Pancreas (tissue), 10 donors: Measurements from ENCODE around the gene CLDN2. TPM values are rescaled to one million over a fixed set of nuclear protein-coding genes. Genes with fewer than 3 reads are reported as not detected.
A peak's percentile ranks its signal among the peaks of the same experiment; 100 is the strongest.

Source experiments
- ATAC-seq, 4 donors: fragments of 200-7000 bp; cut with Tn5 transposase; one replicate each; pipeline versions ENCODE4 v1.8.0 to v1.9.1; 2020; ENCODE audit warnings: mild to moderate bottlenecking in 4 of 4, moderate library complexity in 4 of 4
- DNase-seq, 6 donors: peaks; one replicate each; pipeline ENCODE4 v3.0.0-alpha.2; 2020
- FAIRE-seq: peaks from 2 replicates; lab custom pipeline; 2012; peaks lifted over from hg19 to GRCh38; lab: Jason Lieb, UNC
- H3K27ac ChIP-seq, 4 donors: fragments of 200-600 bp; sonication (generic); 1 replicate in 3 of 4; 2 replicates in 1 of 4; pipeline versions ENCODE4 v1.5.0 to v1.8.0; 2020
- H3K27me3 ChIP-seq, 4 donors: fragments of 200-600 bp; one replicate each; pipeline ENCODE4 v1.8.0; 2021
- H3K36me3 ChIP-seq, 3 donors: fragments of 200-600 bp; sonication (generic) in 1 of 3; one replicate each; pipeline versions ENCODE4 v1.5.0 to v1.8.0; 2020 to 2021
- H3K4me1 ChIP-seq, 3 donors: fragments of 200-600 bp; one replicate each; pipeline ENCODE4 v1.8.0; 2021
- H3K4me3 ChIP-seq, 4 donors: fragments of 200-600 bp; sonication (generic) in 2 of 4; one replicate each; pipeline versions ENCODE4 v1.5.0 to v1.8.0; 2020 to 2021
- H3K9me3 ChIP-seq, 4 donors: fragments of 200-600 bp; one replicate each; pipeline ENCODE4 v1.8.0; 2021
- WGBS, 2 donors: extraction: QIAGEN DNeasy Blood & Tissue Kit; methylation state at CpG; one replicate each; pipeline ENCODE4 v1.1.7; 2013; 5-methylcytosine and 5-hydroxymethylcytosine counted together
- intact Hi-C, 3 donors: fragments of 100-400 bp; cut with DNase I; formaldehyde crosslinking; loops; one replicate each; pipeline versions ENCODE4 v1.11.1 to v1.14.2; 2022
- polyA plus RNA-seq, 2 donors: library from polyadenylated mRNA; stranded (reverse); fragments of 200-250 nt; gene quantifications; one replicate each; pipeline ENCODE4 v1.2.3, GENCODE V29; 2013
- total RNA-seq, 6 donors: library from RNA; stranded (reverse); fragmentation: NEBNext Ultra II Directional in 4 of 6; extraction: Animal tissue kit (Norgen Biotek cat#: 25700) in 4 of 6; gene quantifications; one replicate each; pipeline versions ENCODE4 v1.2.1 to v1.2.4, GENCODE V29; 2021 to 2023
- TF ChIP-seq, protein P1 (sequence below), 4 donors: fragments of 200-600 bp; sonication (generic) in 3 of 4; IDR thresholded peaks; one replicate each; pipeline versions ENCODE4 v1.5.0 to v1.8.0; 2021; ENCODE audit warnings: antibody characterized with exemption in 4 of 4
- donor health status: healthy with polysubstance abuse.
- donor health status: DM: no; HTN: no; CAD: no; lungs with moderate emphysema.
- donor health status: DM: no; HTN: no; CAD: no.
- donor health status: control.
- donor health status: control.
- donor health status: Bipolar disorder and iron deficiency.
- donor health status: DM: yes; HTN: yes; CAD: no.
- donor health status: DM: no; HTN: no; CAD: no.
- donor health status: DM: no; HTN: no; CAD: no.
- donor health status: DM: yes; HTN: yes; CAD: no.

CLDN2 gene
- total and polyA plus RNA-seq, 8 donors: 1.4 to 29.3 (median 3.9) TPM

DNA sequence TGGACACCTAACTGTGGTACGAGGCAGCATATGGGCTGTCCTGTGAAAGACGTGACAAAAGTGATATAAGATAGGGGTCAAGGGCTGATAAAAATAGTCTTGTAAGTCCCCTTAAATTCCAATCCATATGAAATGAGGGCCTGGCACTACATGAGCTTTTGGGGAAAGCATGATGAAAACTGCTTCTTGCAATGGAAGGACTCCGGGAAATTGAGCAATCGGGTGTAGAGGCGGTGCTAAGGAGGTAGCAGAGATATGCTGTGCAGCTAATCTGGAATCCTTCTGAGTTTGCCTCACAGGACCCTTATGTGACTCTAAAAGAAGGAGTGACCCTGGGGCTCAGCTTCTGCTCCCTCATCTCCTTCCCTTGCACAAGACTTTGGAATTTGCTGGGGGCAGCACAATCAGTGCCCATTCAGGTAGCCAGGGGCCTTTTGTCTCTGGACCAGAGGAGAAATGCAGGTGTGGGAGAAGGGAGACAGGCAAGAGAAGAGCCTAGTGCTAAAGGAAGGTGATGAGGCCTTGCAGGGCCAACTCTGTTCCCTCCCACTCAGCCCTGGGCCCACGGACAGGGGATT is 12.8 kb downstream of the CLDN2 start:
- H3K4me1 ChIP-seq: peaks cover 0 to 18% (median 0%) of the 10 kb centered on the region in 3 donors
- WGBS, 2 donors: 52 to 54% methylated on average over 6 of the region's 6 CpGs
- DNase-seq (no peak), ATAC-seq (peak in 3 of 4 donors; percentile 42 to 52 (median 43)), FAIRE-seq (no peak)
- intact Hi-C loops: no loop called here
- H3K36me3 ChIP-seq: no peaks in the 10 kb centered on the region
- H3K27ac ChIP-seq: peak overlapping the region in 1 of 4 donors; percentile 57
- no peaks in the 10 kb centered on the region for H3K27me3 ChIP-seq
- no peaks in the 10 kb centered on the region for H3K9me3 ChIP-seq
- TF ChIP-seq, protein P1, sequence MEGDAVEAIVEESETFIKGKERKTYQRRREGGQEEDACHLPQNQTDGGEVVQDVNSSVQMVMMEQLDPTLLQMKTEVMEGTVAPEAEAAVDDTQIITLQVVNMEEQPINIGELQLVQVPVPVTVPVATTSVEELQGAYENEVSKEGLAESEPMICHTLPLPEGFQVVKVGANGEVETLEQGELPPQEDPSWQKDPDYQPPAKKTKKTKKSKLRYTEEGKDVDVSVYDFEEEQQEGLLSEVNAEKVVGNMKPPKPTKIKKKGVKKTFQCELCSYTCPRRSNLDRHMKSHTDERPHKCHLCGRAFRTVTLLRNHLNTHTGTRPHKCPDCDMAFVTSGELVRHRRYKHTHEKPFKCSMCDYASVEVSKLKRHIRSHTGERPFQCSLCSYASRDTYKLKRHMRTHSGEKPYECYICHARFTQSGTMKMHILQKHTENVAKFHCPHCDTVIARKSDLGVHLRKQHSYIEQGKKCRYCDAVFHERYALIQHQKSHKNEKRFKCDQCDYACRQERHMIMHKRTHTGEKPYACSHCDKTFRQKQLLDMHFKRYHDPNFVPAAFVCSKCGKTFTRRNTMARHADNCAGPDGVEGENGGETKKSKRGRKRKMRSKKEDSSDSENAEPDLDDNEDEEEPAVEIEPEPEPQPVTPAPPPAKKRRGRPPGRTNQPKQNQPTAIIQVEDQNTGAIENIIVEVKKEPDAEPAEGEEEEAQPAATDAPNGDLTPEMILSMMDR (IDR thresholded peaks at IDR 0.05): no peak
- no peak overlapping the region for H3K4me3 ChIP-seq

DNA sequence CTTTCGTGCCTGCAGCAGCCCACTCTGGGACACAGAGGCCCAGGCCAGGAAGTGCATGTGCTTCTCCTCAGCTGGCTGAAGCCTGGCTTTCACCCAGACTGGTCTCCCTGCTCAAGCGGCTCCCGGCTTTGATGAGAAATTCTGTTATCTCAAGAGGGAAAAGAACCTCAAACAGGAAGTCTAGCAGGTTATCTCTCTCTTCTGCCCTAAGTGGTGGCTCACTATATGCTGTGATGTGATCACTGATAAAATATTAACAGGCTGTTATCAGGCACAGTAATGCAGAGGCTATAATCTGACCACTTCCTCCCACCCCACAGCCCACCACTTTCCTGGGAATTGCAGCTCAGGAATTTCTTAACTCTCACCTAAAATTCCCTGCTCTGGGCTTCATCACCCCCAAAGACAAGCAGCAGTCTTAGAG is 13.3 kb downstream of the CLDN2 start:
- H3K27me3 ChIP-seq: no peaks in the 10 kb centered on the region

DNA sequence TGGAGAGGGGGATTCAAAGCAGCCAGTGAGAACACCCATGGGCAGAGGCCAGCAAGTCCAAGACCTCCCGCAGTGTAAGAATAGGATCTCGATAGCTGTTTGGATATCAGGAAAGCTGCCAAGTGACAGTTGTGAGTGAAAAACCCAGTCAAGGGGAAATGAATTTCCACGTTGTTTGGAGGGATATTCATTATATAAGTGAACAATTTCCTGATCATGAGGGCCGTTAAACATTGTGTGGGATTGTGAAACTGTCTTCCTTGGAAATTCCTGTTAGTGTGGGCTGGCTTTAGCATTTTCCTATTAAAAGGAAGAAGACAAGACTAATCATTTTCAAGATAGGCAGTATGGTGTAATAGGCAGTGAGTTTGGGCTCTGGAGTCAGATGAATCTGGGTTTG is 15.0 kb downstream of the CLDN2 start:
- WGBS, 2 donors: 51 to 53% methylated on average over 4 of the region's 4 CpGs
- intact Hi-C loops: no loop called here
- no peak for DNase-seq
- H3K4me3 ChIP-seq: no peak overlapping the region
- H3K36me3 ChIP-seq: no peaks in the 10 kb centered on the region
- no peaks in the 10 kb centered on the region for H3K9me3 ChIP-seq
- TF ChIP-seq, protein P1 (IDR thresholded peaks at IDR 0.05): no peak
- peaks cover 0 to 13% (median 0%) of the 10 kb centered on the region in 3 donors for H3K4me1 ChIP-seq
- no peak for FAIRE-seq
- no peak for ATAC-seq
- no peaks in the 10 kb centered on the region for H3K27me3 ChIP-seq
- no peak overlapping the region for H3K27ac ChIP-seq

More for the DNA sequence above, 13.3 kb downstream of the CLDN2 start:
- ATAC-seq: peak; percentile 41 to 81 (median 72)
- H3K9me3 ChIP-seq: no peaks in the 10 kb centered on the region
- TF ChIP-seq, protein P1 (IDR thresholded peaks at IDR 0.05): no peak
- intact Hi-C loops: no loop called here
- H3K27ac ChIP-seq: peak overlapping the region in 1 of 4 donors; percentile 57
- DNase-seq: peak in 3 of 6 donors; percentile 21 to 57 (median 44)
- H3K36me3 ChIP-seq: no peaks in the 10 kb centered on the region
- peaks cover 0 to 13% (median 0%) of the 10 kb centered on the region in 3 donors for H3K4me1 ChIP-seq
- WGBS, 2 donors: 3 to 33% methylated on average over 3 of the region's 3 CpGs
- FAIRE-seq: no peak
- H3K4me3 ChIP-seq: no peak overlapping the region

DNA sequence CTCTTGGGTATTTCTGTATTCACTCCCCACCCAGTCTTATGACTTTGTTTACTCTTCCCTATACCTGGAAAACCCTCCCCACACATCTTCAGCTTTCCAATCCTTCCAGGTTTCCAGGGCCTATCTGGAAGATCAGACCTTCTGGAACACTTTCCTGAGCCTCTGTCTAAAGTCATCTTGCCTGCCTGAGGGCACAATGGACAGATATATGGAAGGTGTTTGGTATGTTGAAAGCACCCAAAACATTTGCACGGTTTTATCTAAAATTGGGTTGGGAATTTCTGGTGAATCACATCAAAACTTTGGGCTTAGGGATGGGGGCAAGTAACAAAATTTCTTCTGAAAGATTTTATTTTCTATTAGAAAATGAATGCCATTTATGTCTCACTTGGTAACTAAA is 16.0 kb downstream of the CLDN2 start:
- no peak overlapping the region for H3K27ac ChIP-seq
- no peak overlapping the region for H3K4me3 ChIP-seq
- TF ChIP-seq, protein P1 (IDR thresholded peaks at IDR 0.05): no peak
- H3K9me3 ChIP-seq: no peaks in the 10 kb centered on the region
- no peaks in the 10 kb centered on the region for H3K27me3 ChIP-seq
- 78 to 95% methylated on average over 1 of the region's 1 CpG for WGBS, 2 donors
- DNase-seq: no peak
- H3K4me1 ChIP-seq: peaks cover 0 to 13% (median 0%) of the 10 kb centered on the region in 3 donors
- no peaks in the 10 kb centered on the region for H3K36me3 ChIP-seq
- no peak for ATAC-seq
- intact Hi-C loops: no loop called here
- no peak for FAIRE-seq

DNA sequence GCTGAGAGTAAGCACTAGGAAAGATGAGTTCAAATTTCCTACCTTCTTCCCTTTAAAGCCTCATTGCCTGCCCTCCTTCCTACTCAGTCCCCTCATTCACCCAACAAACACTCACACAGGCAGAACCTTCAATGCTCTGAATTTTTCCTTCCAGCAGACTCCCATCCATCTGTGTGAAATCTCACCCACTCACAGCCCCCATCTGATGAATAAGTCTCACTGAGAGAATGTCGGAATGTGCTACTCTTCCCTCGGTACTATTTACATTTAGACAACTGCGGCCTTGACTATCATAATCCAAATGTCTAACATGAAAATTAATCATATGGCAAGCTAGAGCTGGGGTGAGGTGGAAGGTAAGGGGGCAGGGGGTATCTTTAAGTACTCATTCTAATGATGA is 19.4 kb downstream of the CLDN2 start:
- ATAC-seq (no peak), FAIRE-seq (no peak), DNase-seq (no peak)
- Histone ChIP-seq H3K27me3 (no peaks in the 10 kb centered on the region), H3K36me3 (no peaks in the 10 kb centered on the region), H3K9me3 (no peaks in the 10 kb centered on the region), H3K27ac (no peak overlapping the region), H3K4me3 (no peak overlapping the region), H3K4me1 (no peaks in the 10 kb centered on the region)
- 48 to 56% methylated on average over 3 of the region's 3 CpGs for WGBS, 2 donors
- TF ChIP-seq, protein P1 (IDR thresholded peaks at IDR 0.05): no peak
- intact Hi-C loops: no loop called here
